Hematopoietic multipotent progenitor cell treated with erythropoietin and hydrocortisone succinate and interleukin-3 and kit ligand, for 15 days (in vitro differentiated cells): ENCODE results near the gene NTPCR.

Source experiments
- DNase-seq: peaks from one replicate; pipeline ENCODE4 v3.0.0-alpha.2; 2015; ENCODE audit warnings: low spot score

Gene NTPCR

DNA sequence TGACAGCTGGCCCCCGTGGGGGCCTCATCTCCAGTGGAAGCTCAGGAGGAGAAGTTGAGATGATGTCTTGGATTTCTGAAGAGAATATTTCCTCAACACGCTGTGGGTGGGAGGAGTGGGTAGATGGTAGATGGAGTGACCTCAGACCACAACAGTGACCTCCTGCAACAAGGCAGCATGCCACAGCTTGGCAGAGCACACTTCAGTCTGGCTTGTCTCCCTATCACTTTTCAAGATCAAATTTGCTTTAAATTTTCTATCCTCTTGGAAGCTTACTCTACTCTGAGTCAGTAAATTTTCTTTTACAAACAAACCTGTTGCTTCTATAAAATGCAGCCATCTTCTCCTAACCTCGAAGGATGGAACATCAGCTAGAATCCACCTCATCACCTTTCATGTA is 59.7 kb downstream of the NTPCR start:
- DNase-seq = no peak

DNA sequence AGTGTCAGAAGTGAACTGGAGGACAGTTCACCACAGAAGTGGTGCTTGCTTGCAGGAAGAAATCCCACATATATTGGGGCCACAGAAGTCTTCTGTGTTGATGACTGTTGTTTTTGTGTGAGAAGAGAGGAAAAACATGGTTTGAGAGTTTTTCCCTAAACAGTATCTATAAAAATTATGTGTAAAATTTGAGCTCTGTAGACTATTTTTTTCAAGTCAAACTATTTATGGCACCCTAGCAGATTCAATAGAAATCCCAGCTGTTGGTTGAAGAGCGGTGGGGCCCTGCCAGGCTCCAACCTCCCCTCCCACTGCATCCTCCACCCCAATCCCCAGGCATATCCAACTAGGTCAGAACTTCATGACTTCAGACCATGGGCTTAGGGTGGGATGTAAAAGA is 61.6 kb downstream of the NTPCR start:
- DNase-seq = no peak

DNA sequence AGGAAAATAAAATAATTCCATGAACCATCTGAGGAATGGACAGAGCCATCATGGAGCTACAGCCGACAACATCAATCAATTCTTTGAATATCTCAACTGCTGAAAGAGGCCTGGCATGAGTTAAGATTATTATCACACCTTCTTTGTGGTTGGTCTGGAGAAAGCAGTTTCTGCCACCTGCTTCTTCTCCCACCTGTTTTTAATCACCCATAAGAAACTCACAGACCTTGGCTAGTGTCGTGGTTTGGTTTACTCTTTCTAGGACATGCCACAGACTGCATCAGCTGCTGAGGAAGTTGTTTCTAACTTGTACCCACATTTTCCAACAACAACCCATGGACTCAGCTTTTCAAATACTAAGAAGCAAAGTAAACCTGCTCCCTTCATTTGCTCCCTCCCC is 65.6 kb downstream of the NTPCR start:
- no peak for DNase-seq

DNA sequence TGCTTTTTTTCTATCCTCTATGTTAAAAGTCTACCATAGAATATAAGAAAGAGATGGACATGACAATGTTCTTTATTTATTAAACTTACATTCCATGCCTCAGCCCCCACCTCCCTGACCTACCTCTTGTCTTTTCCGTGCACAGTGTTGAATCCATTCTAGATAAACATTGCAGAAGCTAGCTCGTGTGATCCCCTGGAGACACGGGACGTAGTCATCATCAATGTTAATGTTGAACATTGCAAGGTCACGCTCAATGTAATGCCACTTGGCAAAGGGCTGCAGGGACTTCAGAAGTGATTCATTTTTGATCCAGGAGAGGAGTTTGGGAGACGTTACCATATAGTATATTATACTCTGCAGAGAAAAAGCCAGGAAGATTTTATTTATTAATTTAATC is 66.4 kb downstream of the NTPCR start:
- no peak for DNase-seq

DNA sequence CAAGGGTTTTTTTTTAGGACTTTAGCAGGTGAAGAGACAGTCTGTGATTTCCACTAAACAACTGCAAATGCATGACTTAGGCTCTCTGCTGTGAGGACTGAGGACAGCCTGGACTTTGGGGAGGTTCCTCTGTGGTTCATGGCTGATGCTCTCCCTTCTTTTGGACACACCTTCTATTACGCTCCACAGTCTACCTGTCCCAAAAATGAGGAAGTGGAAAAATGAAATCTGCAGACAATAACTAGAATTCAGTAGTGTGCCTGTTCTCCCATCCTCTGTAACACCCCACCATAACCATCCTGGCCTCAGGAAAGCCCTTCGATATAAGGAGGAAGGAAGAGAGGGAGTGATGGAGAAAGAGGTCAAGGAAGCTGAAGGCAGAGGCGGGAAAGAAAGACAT is 68.7 kb downstream of the NTPCR start:
- DNase-seq = no peak

DNA sequence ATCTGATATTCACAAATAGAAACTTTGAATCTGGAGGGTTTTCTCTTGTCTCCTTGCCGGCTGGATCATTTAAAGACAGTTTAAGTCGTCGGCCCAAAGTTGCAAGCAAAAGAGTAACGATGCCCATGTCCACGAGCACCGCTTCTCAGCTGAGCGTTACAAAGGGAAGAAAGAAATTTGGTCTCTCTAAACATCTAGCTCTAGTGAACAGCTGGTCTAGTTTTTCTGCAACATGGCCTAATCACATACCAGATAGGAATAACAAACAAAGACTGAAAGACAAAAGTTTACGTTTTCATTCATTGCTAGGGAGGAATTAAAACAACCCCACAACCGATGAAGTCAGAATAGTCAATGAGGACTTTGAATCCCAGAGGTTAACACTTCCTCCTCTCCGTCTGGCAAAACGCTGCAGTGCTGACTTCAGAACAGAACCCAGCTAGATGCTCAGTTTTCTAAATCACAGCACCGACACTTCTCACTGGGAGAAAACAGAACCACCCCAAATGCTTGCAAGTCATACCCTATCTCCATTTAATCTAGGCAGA is 69.4 kb downstream of the NTPCR start:
- no peak for DNase-seq

DNA sequence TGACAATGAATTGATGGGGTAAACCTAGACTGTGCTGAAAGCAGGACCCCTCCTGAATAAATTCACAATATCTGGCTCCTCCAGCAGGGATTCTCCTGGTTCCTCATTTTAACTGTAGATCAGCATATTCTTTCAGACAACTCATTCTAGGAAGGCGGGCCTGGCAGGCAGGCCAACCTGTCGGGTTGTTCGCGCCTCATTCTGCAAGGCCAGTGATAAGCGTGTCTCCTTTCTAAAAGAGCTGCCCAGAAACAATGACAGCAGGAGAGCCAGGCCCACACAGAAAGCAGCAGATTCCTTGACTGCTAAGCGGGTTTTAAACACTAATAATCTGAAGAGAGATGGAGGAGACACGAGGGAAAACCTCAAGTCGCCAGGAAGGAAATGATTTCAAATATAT is 70.0 kb downstream of the NTPCR start:
- no peak for DNase-seq

DNA sequence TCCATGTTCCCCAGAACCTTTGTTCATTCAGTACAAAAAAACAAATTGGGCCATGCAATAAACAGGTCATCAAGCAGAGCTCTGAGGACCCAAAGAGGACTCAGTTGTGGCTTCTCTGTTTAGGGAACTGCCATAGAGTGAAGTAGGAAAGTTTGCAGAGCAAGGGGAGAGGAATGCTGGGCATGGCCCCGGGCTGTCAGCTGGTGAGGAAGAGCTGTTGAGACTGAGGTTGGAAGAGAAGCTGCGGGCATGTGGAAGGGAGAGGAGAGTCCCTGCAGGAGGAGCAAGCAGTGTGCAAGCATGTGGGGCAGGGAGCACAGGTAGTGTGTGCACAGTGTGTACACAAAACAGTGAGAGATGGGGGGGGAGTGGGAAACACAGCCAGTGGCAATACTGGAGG is 71.8 kb downstream of the NTPCR start:
- no peak for DNase-seq

DNA sequence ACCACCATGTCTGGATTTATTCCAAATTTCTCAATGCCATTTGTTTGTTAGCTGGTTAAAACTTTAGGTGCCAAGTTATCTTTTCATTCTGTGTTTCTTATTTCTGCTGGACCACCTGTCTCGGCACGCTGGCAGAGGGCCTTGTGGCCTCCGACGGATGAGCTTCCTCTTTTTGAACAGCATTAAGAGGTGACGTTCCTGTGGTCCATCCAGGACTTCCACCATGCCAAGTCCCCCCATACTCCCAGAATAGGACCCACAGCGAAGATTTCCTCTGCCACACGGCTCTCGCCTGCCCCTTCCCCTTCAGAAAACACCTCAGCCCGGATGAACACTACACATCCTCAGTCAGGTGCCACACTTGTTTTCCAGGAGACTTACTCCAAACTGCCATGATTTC is 73.8 kb downstream of the NTPCR start:
- DNase-seq = no peak

DNA sequence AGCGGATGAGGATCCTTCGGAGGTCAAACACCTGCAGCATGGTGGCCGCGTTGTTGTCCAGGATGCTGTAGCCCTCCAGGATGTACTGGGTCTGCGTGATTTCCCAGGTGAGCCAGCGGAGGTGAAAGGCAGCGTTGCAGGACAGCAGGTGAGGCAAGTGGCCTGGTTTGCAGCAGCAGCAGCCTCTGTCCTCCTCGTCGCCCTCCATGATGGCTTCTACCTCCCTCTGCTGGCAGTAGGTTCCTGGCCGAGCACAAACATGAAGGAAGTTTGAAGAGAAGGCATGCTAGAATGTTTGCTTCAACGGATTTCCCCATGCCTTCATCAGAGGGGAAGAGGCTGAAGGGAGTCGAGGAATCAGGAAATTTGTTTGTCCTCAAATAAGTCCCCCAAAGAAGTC is 74.7 kb downstream of the NTPCR start:
- DNase-seq = no peak

DNA sequence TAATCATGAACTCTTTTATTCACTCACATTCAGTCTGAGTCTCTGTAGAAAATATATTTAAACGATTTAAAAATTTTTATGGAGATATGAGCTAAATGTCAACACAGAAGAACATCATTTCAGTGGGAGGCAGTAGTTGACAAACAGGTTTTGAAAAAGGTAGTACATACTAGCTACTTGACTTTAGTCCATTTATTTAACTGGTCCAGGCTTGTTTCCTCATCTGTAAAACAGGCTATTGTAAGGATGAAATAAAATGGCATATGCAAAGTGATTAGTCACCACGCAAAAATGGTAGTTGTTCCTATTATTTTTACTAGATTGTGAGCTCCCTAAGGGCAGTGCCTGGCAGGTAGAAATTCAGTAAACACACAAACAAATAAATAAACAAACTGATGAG is 75.2 kb downstream of the NTPCR start:
- DNase-seq = no peak

DNA sequence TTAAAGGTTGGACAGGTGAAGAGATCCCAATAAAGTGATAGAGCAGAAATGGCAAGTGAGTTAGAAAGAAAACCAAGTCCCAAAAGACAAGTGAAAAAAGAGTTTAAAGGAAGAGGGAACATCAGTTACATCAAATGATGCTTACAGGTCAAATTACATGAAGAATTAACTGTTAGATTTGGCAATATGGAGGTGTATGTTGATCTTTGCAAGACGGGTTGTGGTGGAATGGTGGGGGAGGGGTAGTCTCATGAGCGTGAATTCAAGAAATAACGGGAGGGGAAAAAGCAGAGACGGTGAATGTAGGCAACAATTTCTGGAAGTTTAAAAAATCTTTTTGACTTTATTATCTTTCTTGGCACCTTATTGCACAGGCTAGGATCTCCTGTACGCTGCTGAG is 76.6 kb downstream of the NTPCR start:
- no peak for DNase-seq

DNA sequence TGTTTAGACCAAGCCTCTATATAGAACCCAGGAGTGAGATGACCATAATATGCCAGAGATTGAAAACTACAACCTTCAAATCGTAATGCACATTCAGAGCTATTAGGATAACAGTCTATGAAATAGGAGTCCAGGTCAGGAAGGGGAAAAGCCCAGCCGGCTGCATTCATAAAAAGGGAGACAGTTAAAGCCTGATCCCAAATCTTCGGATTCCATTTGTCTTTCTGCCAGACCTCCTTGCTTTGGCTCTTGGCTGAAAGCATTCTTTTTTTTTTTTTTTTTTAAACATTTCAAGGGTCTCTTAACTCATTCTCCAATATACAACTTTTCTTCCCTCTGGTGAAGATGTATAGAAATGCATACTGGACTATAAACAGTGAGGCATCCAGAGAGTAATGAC is 81.1 kb downstream of the NTPCR start:
- DNase-seq = no peak

DNA sequence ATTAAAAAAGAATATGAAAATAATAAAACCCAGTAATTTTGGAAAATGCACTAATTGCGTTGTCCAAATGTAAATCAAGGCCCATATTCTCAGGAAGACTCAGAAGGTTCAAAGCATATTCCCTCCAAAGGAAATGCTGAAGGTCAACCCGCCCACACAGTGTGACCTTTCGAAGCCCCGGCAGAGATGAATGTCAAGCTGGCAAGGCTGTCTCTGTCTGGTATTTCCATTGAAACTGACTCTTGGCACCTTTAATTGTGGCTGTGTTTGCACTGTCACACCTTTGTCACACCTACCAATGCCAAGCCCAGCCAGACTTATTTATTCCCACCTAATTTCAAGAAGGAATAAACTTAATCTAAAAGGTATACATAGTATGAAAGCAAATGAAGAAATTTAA is 82.5 kb downstream of the NTPCR start:
- DNase-seq = no peak

DNA sequence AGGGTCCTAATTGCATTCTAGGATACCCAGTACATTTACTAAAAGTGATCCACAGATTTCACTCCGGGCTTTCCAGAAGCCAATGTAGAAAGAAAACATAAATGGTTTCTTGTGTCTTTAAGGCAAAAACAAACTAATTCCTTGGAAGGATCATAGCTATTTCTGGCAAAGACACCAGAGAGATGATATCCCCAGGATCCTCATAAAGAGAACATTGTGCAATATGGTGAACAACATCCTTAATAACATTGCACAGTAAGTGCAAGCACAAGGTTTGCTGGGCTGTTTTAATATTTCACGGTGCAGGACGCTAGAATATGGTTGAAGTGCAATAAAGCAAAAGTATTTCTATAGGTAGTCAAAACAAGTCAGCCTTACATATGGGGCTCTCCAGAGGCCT is 83.0 kb downstream of the NTPCR start:
- DNase-seq = no peak
